Psoas muscle (tissue), 8 donors: ENCODE measurements around the gene HDAC8. TPM values are rescaled to one million over a fixed set of nuclear protein-coding genes. Genes with fewer than 3 reads are reported as not detected.
"Not testable (repeated sequence)": the region's sequence is repeated elsewhere in the genome, so short reads cannot be mapped to it uniquely, and the experiment has no call there.

Experiments
- ATAC-seq, 4 donors: fragments of 200-7000 bp; cut with Tn5 transposase; one replicate each; pipeline ENCODE4 v1.9.1; 2020; ENCODE audit warnings: moderate library complexity in 3 of 4, mild to moderate bottlenecking in 2 of 4
- DNase-seq, 2 donors: peaks; one replicate each; pipeline ENCODE4 v3.0.0-alpha.2; 2020
- H3K27ac ChIP-seq: fragments of 200-600 bp; one replicate; pipeline ENCODE4 v1.8.0; 2022
- H3K27me3 ChIP-seq, 3 donors: fragments of 200-600 bp in 1 of 3; one replicate each; pipeline versions ENCODE4 v1.6.1 to v1.8.0; 2013 to 2022; ENCODE audit warnings: low read length in 2 of 3, mild to moderate bottlenecking in 2 of 3, moderate library complexity in 1 of 3; ENCODE audit not compliant: insufficient read depth in 3 of 3
- H3K36me3 ChIP-seq, 2 donors: fragments of 200-600 bp in 1 of 2; one replicate each; pipeline versions ENCODE4 v1.6.1 to v1.8.0; 2013 to 2022; ENCODE audit warnings: low read depth in 1 of 2, mild to moderate bottlenecking in 1 of 2, moderate library complexity in 1 of 2; ENCODE audit not compliant: insufficient read depth in 1 of 2
- H3K4me1 ChIP-seq: fragments of 200-600 bp; one replicate; pipeline ENCODE4 v1.8.0; 2022
- H3K4me3 ChIP-seq: fragments of 200-600 bp; one replicate; pipeline ENCODE4 v1.8.0; 2022; ENCODE audit warnings: mild to moderate bottlenecking
- H3K9me3 ChIP-seq: fragments of 200-600 bp; one replicate; pipeline ENCODE4 v1.8.0; 2022
- WGBS, 3 donors: extraction: QIAGEN DNeasy Blood & Tissue Kit; methylation state at CpG; one replicate each; pipeline versions ENCODE4 v1.1.6 to v1.1.7; 2013; 5-methylcytosine and 5-hydroxymethylcytosine counted together
- intact Hi-C, 2 donors: fragments of 100-400 bp; cut with DNase I; formaldehyde crosslinking; loops; one replicate each; pipeline versions ENCODE4 v1.11.0 to v1.14.2; 2022
- polyA plus RNA-seq, 3 donors: library from polyadenylated mRNA; stranded (reverse); fragments of 200-250 nt; gene quantifications; one replicate each; pipeline ENCODE4 v1.2.3, GENCODE V29; 2013
- total RNA-seq, 4 donors: library from RNA; stranded (reverse); fragmentation: NEBNext Ultra II Directional in 2 of 4; extraction: Animal tissue kit (Norgen Biotek cat#: 25700) in 2 of 4; gene quantifications; one replicate each; pipeline versions ENCODE4 v1.2.1 to v1.2.4, GENCODE V29; 2021 to 2023
- TF ChIP-seq, protein P1 (sequence below): fragments of 200-600 bp; IDR thresholded peaks from one replicate; pipeline ENCODE4 v1.8.0; 2022; ENCODE audit warnings: antibody characterized with exemption
- donor health status: healthy with polysubstance abuse.
- donor health status: DM: no; HTN: no; CAD: no; lungs with moderate emphysema.
- donor health status: Bipolar disorder and iron deficiency.
- donor health status: healthy.
- donor health status: DM: yes; HTN: yes; CAD: no.
- donor health status: DM: no; HTN: no; CAD: no.
- donor health status: DM: no; HTN: no; CAD: no.
- donor health status: DM: yes; HTN: yes; CAD: no.

Gene HDAC8
- total and polyA plus RNA-seq, 7 donors, result 5.8 to 17.5 (median 10.8) TPM

DNA sequence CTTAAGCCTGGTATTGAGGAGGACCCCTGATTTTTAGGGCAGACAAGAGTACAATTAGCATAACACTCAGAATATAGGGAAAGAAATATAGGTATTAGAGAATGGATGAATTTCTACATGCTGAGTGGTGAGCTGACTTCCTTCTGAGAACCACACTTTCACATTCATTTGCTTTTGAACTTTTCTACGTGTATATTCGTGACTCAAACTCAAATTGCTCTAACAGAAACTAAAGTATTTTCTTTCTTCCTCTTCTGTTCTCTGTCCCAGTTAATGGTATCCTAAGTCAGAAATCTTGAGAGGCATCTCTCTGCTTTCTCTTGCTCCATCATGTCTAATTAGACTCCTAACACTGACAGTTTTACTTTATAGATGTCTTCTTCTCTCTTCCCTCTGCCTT is 163.8 kb downstream of the HDAC8 start:
- ATAC-seq, result no peak
- intact Hi-C loops, result no loop called here
- WGBS, 3 donors, result 62 to 87% (median 78%) methylated on average over 2 of the region's 2 CpGs

GRCh38 chrX:72405136-72405535 is 167.5 kb downstream of the HDAC8 start:
- WGBS, 3 donors, result 79 to 100% (median 98%) methylated on average over 2 of the region's 2 CpGs
- intact Hi-C loops, result not testable (repeated sequence)

More for the DNA sequence above, 163.8 kb downstream of the HDAC8 start:
- Histone ChIP-seq H3K27me3 (peaks cover 0 to 9% (median 0%) of the 10 kb centered on the region in 3 donors), H3K36me3 (no peaks in the 10 kb centered on the region), H3K27ac (no peak overlapping the region), H3K9me3 (no peaks in the 10 kb centered on the region), H3K4me1 (no peaks in the 10 kb centered on the region), H3K4me3 (no peak overlapping the region)
- no peak for DNase-seq
- TF ChIP-seq, protein P1, sequence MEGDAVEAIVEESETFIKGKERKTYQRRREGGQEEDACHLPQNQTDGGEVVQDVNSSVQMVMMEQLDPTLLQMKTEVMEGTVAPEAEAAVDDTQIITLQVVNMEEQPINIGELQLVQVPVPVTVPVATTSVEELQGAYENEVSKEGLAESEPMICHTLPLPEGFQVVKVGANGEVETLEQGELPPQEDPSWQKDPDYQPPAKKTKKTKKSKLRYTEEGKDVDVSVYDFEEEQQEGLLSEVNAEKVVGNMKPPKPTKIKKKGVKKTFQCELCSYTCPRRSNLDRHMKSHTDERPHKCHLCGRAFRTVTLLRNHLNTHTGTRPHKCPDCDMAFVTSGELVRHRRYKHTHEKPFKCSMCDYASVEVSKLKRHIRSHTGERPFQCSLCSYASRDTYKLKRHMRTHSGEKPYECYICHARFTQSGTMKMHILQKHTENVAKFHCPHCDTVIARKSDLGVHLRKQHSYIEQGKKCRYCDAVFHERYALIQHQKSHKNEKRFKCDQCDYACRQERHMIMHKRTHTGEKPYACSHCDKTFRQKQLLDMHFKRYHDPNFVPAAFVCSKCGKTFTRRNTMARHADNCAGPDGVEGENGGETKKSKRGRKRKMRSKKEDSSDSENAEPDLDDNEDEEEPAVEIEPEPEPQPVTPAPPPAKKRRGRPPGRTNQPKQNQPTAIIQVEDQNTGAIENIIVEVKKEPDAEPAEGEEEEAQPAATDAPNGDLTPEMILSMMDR, result no peak

GRCh38 chrX:72402614-72403013 is 170.0 kb downstream of the HDAC8 start:
- intact Hi-C loops, result no loop called here
- H3K27ac ChIP-seq, result no peak overlapping the region
- TF ChIP-seq, protein P1, result no peak
- H3K36me3 ChIP-seq, result no peaks in the 10 kb centered on the region
- H3K9me3 ChIP-seq, result no peaks in the 10 kb centered on the region
- H3K27me3 ChIP-seq, result peaks cover 0 to 13% (median 0%) of the 10 kb centered on the region in 3 donors
- ATAC-seq (no peak), DNase-seq (no peak)
- H3K4me1 ChIP-seq, result no peaks in the 10 kb centered on the region
- H3K4me3 ChIP-seq, result no peak overlapping the region

More at GRCh38 chrX:72405136-72405535, 167.5 kb downstream of the HDAC8 start:
- H3K27me3 ChIP-seq, result peaks cover 0 to 10% (median 0%) of the 10 kb centered on the region in 3 donors
- not testable (repeated sequence) for ATAC-seq, H3K36me3 ChIP-seq, H3K9me3 ChIP-seq, DNase-seq, H3K4me3 ChIP-seq, H3K4me1 ChIP-seq, H3K27ac ChIP-seq

DNA sequence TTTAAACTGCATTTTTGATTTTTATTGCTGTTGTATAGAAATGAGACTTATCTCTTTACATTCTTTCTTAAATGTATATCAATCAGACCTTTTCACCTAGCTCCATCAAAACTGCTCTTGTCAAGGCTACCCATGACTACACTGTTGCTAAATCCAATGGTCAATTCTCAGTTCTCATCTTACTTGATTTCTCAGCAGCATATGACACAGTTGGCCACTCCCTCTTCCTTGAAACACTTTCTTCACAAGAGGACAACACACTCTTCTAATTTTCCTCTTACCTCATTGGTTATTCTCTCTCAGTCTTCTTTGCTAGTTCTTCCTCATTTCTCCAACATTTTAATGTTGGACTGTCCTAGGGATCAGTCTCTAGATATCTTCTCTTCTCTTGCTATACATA is 172.8 kb downstream of the HDAC8 start:
- no peak overlapping the region for H3K4me3 ChIP-seq
- H3K4me1 ChIP-seq, result peaks cover 11% of the 10 kb centered on the region
- no peaks in the 10 kb centered on the region for H3K36me3 ChIP-seq
- TF ChIP-seq, protein P1, result no peak
- intact Hi-C loops, result loop anchor here in 1 of 2 donors (10.0 kb wide), 1 partner anchor 145 kb away; no protein-coding TSS in a partner anchor
- H3K27ac ChIP-seq, result no peak overlapping the region
- H3K27me3 ChIP-seq, result peaks cover 0 to 9% (median 0%) of the 10 kb centered on the region in 3 donors
- DNase-seq (no peak), ATAC-seq (no peak)
- no peaks in the 10 kb centered on the region for H3K9me3 ChIP-seq

- H3K4me3 ChIP-seq, result no peak overlapping the region
- WGBS, 3 donors, result 7 to 17% (median 9%) methylated on average over 1 of the region's 1 CpG
- TF ChIP-seq, protein P1, result no peak
- peaks cover 0 to 14% (median 0%) of the 10 kb centered on the region in 3 donors for H3K27me3 ChIP-seq
- H3K4me1 ChIP-seq, result peaks cover 13% of the 10 kb centered on the region
- no peak for DNase-seq
- no peak overlapping the region for H3K27ac ChIP-seq
- no peaks in the 10 kb centered on the region for H3K36me3 ChIP-seq
- H3K9me3 ChIP-seq, result no peaks in the 10 kb centered on the region
- peak in 3 of 4 donors; percentile 39 to 52 (median 41) for ATAC-seq
- intact Hi-C loops, result loop anchor here in 1 of 2 donors (10.0 kb wide), 1 partner anchor 149 kb away; no protein-coding TSS in a partner anchor
These were observed 176.5 kb downstream of the HDAC8 start for GRCh38 chrX:72396117-72396516.
